Measurements from ENCODE around the gene KRT1.
"Not testable (repeated sequence)": the region's sequence is repeated elsewhere in the genome, so short reads cannot be mapped to it uniquely, and the experiment has no call there.

Gene KRT1

DNA sequence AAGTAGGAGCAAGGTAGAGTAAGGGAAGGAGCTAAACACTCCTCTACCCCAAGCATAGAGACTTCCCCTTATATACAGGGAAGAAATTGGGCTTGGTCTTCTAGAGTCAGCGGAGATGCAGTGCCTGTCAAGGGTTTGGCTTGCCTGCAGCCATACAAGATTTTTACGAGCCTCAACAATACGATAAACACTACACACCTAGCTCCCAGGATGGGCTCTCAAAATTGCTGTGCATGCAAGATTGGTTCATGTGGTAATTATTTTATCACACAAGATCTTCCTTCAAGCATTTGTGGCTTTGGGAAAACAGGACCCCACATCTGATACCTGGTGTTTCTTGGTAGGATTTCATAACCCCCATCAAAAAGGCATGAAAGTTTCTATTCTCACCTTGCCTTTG lies at the start of gene KRT1:
Gene KRT1 (minus strand): TSS at position 45 of the 400 bp plus-strand sequence. CDS start 59 bp downstream, outside the sequence.
- DNase-seq (ENCODE audit: low read depth in 2 of 2), result no peak

DNA sequence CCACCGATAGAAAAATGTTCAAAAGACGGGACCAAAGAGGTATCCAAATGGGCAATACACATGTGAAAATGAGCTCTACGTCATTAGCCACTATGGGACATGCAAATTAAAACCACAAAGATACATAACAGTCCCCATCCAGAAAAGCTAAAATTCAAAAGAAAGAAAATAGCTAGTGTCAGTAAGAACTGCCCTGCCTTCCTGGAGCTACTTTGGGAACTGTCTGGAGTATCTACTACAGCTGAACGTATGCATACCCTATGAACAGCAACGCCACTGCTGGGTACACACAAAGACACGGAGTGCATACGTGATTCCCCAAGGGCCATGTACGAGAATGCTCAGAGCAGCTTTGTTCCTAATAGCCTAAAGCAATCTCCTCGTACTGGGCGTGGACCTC lies 48.9 kb upstream of the KRT1 start:
- DNase-seq (ENCODE audit: low read depth in 2 of 2), result no peak

DNA sequence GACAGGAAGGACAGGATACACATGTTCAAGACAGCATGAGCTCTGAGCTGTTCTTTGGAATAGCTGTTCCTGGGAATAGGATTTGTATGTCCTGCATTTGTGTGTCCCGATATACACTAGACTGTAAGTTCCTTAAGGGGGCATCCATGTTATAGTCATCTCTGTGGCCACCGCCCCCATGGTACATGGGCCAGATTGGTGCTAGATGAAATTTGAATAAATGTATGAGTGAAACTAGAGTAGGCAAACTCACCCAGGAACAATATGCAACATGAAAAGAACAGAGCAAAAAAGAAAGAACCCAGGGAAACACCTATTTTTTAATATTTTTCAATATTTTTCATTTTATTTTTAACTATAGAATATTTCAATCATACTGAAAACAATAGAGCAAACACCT lies 48.2 kb upstream of the KRT1 start:
- no peak for DNase-seq (ENCODE audit: low read depth in 2 of 2)

DNA sequence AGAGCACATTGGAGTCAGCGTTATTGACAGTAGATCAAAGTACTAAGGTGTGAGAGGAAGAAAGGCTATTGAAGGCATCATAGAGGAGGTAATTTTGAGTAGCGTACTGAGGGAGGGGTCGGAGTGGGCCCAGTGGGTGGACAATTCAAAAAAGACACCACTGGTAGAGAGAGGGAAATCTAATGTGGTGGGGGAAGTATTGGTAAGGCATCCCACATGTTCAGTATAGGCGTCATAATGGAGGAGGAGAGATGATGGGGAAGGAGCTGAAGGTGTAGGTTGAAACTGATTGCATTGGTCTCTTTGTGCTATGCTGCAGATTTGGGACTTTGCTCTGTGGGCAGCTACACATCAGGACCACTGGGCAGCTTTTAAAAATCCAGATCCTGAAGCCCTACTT lies 46.8 kb upstream of the KRT1 start:
- DNase-seq (ENCODE audit: low read depth in 2 of 2), result no peak

DNA sequence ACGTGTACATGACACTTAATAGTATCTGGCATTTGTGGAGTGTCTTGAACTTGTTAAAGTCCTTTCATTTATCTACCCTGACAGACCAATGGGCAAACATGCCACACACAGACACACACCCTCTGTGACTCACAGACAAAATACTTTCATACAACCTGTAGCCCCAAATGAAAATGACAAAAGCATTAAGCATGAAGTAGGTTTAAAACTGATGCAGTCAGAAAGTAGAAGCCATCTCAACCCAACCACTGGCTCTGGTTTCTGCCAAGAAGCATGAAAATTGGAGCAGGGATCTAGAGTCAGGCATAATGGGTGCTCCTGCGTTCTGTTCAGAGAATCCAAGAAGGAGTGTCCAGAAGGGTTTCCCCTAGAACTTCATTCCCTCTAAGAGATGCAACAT lies 46.2 kb upstream of the KRT1 start:
- DNase-seq (ENCODE audit: low read depth in 2 of 2), result no peak

DNA sequence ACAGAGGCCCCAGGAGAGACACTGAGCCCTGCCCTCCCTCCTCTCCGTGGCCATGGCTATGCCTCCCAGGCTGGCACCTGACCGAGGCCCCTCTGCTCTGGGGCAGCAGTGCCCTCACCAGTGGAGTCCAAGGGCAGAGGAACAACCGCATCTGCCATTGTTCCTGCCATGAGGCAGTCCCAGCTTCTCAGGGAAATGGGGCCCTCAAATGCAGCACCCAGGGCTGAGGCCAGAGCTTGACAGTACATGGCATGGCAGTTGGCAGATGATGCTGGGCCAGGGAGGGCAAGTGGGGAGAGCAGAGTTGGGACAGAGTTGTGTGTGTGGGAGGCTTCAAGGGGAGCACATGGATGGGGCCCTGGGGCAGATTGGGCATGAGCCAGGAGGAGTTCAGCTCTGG lies 44.2 kb upstream of the KRT1 start:
- DNase-seq (ENCODE audit: low read depth in 2 of 2), result no peak

DNA sequence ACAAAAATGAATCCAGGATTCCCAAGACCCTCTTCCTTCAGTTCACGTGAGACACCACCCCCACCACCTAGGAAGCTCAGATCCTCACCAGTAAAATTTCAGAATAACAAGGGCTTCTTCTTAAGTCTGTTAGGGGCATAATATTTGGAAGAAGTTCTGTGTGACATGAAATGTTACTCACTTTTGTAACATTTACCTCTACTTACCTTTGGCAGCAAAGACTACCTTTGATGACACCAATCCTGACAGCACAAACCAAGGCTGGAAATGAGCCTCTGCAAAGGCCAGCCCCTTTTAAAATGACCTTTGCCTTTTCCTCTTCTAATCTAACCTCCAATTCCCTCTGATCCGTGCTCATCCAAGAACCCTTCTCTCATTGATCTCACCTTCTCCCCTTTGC lies 42.5 kb upstream of the KRT1 start:
- DNase-seq (ENCODE audit: low read depth in 2 of 2), result no peak

DNA sequence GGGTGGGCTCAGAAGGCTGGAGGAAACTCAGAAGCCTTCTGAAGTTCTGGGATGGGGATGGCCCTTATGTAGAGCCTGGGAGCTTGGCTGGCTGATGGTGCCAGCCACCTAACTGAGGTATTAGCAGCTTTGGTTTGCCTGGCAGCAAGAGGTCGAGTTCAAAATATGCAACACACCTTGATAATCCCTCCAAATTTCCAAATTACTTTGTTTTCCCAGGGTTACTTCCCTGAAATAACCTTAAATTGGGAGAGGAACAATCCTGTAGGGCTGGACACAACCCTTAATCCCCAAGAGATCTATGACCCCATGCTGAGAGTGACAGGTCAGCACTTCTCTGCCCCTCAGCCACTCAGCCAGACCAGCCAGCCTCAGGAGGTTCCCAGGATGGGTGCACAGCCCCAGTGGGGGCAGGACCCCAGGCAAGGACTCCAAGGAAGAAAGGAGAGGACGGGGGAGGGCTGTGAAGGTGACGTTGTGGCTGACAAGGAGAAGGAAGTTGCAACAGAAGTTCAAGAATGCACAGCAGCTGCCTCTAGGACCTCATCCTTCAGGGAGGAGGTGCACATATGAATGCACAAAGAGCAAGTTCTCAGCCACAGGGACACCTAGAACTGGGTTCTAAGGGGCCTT lies 41.7 kb upstream of the KRT1 start:
- no peak for DNase-seq (ENCODE audit: low read depth in 2 of 2)

DNA sequence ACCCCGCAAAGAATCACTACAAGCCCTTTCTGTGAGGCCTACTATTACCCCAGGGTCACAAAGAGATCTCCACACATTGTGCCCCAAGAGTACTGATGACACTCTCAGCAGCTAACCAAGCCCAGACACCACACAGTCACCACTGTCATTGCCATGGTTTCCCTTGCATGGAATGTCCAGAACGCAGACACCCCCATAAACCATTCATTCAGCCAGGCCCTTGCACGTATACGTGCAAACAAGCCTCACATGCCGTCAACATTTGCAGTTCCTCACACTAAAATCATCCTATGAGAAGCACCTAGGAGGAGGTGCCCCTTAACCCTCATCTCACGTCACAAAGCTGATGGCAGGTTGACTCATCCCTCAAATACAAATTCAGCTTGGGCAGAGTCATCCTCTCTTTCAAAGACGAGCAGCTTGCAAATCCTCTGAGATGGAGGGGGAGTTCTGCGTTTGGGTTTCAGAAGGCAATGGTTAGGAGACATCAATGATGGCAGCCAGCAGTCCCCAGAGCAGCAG lies 40.2 kb upstream of the KRT1 start:
- DNase-seq (ENCODE audit: low read depth in 2 of 2), result no peak

DNA sequence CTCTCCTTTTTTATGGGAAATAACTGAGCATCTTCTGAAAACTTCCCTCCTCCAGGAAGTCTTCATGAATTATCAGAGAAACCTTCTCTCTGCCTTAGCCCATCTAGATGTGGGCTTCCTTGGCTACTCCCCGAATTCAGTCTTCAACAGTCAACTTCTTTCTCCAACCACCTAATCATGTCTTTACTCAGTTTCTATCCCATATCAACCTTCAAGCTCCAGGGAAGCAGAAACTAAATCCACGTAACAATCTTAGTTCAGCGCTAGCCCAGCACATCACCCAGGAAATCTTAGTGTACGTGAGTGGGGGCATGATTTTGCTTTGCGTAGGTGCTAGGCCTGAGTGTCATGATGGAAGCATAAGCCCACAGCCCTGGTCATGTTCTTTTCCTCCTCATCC lies 35.9 kb upstream of the KRT1 start:
- DNase-seq (ENCODE audit: low read depth in 2 of 2), result no peak

DNA sequence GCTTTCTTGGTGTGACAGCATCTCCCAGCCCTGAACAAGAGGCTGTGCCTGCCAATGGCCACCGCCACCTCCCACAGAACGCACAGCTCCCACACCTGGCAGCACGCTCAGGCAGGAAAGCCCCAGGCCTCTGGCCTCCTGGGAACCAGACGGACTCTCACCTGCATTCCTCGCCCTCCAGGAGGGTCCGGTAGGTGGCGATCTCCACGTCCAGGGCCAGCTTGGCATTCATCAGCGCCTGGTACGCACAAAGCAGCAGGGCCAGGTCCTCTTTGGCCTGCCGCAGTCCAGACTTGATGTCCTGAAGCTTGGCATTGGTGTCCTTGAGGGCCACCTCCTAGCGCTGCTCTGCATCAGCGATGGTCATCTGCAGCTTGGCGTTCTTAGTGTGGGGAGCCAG lies 35.2 kb upstream of the KRT1 start:
- DNase-seq (ENCODE audit: low read depth in 2 of 2), result no peak

DNA sequence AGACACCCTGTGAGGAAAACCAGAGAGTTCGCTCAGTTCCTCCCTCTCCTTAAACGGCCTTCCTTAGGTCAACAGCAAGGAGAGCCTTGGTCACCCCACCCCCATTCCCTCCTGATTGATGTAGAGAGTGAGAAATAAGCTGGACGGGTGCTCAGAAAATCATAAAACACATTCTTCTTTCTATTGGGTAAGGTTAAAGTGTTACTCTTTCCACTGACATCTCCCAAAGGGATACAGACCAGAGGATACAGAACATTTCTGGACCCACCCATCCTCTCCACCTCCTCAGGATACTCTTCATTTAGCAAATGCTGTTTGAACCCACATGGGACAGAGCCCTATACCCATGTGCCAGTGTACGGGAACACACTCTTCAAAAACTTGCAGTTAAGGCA lies 34.7 kb upstream of the KRT1 start:
- no peak for DNase-seq (ENCODE audit: low read depth in 2 of 2)

DNA sequence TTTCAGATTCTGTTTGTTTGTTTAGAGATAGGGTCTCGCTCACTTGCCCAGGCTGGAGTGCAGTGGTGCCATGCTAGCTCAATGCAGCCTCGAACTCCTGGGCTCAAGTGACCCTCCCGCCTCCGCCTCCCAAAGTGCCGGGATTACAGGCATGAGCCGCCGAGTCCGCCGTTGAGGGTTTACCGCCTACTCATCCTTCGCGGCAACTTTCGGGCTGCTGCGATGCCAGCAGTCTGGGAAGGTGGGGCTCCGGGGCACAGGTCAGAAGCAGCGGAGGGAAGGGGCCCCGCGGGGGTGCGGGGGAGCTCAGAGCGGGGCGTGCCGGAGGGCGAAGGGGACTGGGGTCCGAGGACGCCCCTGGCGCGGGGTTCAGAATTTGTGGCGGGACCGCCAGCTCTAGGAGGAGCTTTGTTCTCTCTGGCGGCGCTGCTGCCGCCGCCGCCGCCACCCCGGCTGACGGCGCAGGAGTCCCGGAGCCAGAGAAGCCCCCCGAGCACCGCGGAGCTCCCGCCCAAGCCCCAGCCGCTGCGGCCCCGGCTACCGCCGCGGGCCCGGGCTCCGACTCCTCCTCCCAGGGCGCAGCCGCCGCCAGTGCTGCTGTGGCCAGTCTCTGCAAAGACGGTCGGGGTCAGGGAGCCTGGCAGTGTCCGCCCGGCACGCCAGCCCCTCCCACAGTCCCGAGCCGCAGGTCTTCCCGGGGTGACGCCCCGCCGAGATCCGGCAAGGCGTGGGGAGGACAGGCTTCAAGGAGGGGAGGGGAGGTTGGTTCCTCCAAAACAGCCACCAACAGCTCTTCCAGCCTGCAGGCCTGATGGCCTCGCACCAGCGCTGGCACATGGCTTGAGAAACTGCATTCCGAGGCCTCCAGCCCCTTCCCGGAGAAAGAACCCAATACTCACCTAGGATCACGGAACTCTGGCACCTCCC lies 34.0 kb upstream of the KRT1 start:
- peak in 1 of 2 donors; percentile 1 for DNase-seq (ENCODE audit: low read depth in 2 of 2)

DNA sequence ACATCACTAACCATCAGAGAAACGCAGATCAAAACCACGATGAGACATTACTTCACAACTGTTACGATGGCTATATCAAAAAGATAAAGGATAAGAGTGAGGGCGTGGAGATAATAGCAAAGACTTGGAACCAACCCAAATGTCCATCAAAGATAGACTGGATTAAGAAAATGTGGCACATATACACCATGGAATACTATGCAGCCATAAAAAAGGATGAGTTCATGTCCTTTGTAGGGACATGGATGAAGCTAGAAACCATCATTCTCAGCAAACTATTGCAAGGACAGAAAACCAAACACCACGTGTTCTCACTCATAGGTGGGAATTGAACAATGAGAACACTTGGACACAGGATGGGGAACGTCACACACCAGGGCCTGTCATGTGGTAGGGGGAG lies 31.9 kb upstream of the KRT1 start:
- DNase-seq (ENCODE audit: low read depth in 2 of 2), result not testable (repeated sequence)

DNA sequence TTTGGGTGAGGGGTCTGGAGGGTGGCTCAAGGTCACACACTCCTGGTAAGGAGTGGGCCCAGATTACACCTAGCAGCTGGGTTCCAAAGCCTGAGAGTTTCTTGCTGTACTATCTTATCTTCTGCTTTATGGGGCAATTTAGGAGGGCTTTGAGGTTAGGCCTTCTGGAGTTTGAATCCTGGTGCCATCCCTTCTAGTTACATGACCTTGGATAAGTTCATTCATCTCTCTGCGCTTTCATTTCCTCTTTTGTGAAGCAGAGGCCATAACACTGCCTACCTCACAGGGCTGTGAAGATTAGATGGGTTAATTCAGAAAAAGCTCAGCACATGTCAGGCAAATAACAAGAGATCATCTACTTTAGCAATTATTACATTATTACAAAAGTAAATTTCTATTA lies 30.5 kb upstream of the KRT1 start:
- DNase-seq (ENCODE audit: low read depth in 2 of 2), result no peak

DNA sequence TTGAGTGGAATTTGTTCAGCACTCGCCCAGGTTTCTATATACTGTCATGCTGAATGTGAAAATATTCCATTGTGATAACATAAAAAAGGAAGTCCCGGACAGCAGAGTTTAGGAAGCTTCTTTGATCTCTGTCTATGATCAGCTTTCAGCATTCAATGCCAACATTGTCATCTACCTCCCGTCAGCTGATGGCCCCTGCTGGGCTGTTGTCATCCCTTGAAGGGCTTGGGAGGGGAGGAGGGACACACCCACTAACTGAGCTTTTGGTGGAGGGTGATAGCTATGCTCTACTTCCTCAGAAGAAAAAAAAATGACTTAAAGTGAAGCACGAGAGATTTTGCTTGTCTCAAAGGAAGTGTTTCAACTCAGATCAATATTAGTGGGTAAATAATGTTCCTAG lies 27.8 kb upstream of the KRT1 start:
- DNase-seq (ENCODE audit: low read depth in 2 of 2), result no peak

DNA sequence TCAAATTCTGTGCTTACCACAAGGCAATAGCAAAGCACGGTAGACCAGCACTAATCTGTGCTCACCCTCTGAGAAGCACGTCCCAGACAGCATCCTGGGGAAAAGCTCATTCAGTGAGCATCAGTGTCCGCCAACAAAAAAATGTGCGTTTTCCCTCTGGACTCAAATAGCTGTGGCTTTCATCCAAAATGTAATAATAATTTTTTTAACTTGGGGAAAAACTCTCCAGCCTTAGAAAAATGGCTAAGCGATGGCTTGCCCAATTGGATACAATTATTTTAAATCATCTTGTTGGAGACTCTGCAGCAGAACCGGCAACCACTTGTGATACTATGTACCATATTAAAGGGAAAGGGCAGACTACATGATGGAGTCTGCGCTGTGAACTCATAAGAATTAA lies 24.3 kb upstream of the KRT1 start:
- DNase-seq (ENCODE audit: low read depth in 2 of 2), result no peak

DNA sequence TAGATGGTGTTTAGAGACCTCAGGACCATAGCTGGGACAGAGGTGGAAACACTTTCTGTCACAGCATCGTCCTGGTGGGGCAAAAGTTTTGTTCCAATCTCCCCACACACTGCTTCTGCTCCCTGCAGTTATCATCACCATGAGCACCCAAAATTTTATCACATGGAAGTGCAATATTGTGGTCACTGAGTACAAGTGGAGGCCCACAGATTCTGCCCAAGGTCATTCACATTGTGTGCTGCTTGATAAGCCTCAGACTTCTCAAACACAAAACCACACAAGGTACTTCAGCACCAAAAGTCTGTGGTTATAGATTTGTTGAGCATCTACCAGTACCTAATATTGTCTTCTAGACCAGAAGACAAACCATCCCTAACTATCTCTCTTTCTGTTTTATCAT lies 23.7 kb upstream of the KRT1 start:
- DNase-seq (ENCODE audit: low read depth in 2 of 2), result no peak

DNA sequence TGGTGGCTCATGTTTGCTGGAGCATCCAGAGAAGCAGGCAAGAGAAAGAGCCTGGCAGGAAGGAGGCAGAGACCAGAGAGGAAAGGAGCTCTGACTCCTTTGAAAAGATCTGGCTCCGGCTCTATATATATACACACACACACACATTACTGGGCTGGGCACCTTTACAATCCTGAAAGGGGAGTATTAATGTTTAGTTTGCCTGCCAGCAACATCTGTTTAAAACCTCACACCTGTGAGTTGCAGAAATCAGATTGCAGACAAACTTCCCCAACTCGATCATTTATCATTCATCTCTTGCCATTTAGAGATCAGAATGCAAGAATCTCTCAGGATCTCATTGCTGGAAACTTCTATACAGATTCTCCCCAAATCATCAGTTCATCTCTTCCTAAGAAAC lies 23.2 kb upstream of the KRT1 start, which contains the start of gene KRT77:
Gene KRT77 (minus strand): TSS at position 101 of the 400 bp plus-strand sequence. CDS start 90 bp downstream, at position 11.
- no peak for DNase-seq (ENCODE audit: low read depth in 2 of 2)

DNA sequence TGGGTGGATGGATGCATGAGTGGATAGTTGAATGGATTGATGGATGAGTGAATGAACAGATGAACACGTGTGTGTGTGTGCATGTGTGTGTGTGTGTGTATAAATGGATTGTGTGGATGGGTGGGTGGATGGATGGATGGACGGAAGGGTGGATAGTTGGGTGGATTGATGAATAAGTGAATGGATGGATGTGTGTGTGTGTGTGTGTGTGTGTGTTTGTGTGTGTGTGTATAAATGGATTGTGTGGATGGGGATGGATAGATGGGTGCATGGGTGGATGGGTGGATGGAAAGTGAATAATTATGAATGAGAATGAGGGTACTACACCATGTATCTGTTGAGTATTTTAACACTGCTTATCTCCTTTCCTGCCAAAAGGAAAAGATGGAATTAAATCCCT lies 22.1 kb upstream of the KRT1 start:
- DNase-seq (ENCODE audit: low read depth in 2 of 2), result no peak

DNA sequence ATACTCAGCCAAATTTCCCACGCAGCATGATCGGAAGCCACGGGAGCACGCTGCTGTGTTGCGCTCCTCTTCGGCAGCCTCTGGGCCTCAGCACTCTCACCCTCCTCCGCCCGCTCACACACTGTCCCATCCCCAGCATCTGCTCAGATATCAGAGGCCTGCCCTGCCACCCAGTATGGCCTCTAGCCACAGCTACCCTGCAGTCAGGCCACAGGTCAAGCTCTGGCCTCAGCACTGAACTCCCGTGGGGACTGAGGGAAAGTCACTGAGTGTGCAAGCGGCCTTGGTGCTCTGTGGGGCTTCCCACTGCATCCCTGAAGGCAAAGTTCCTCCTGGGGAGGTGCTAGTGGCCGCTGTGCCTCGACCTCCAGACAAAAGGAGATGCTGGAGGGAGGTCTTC lies 21.1 kb upstream of the KRT1 start:
- DNase-seq (ENCODE audit: low read depth in 2 of 2), result no peak

DNA sequence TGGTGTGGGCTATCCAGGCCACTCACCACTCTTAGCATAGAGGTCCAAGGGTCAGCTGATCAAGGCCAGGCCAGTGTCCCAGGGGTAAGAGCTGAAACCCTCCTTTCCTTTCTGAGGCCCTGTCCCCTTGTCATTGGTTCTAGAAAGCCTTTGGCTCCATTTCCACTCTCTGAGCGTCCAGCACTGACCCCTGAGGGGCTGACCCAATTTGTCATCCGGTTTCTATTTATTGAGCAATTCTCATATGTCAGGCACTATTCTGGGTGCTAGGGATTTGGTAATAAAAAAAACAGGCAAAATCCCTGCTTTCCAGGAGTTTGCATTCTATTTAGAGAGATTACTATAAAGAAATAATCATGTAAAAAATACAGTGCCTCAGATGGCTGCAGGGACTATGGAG lies 19.8 kb upstream of the KRT1 start:
- DNase-seq (ENCODE audit: low read depth in 2 of 2), result no peak

DNA sequence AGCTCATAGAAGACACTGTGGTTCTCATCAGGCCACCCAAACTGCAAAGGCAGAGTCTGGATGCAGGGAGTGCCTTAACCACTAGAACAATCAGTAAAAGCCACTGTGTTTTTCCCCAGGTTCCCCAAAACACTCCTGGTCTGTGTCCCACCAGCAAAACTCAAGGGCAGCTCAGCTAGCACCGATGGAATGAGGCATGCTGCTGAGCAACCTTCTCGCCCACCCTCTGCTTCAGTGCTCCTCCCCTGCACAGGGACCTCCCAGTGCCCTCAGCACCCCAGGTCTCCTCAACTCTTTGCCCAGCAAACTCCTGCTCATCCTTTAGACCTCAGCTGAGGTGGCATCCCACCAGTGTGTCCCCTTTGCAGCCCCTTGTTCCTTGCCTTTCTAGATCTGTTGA lies 19.2 kb upstream of the KRT1 start:
- no peak for DNase-seq (ENCODE audit: low read depth in 2 of 2)

Data from stimulated activated CD8-positive, alpha-beta memory T cell treated with anti-CD3 and anti-CD28 coated beads, Interleukin-15, amount 100 ng/mL, for 4 hours (primary cell).